Activated CD4-positive, alpha-beta T cell treated with anti-CD3 and anti-CD28 coated beads for 24 hours (primary cell): ENCODE results near the gene TMSB10.
"Not testable (repeated sequence)": the region's sequence is repeated elsewhere in the genome, so short reads cannot be mapped to it uniquely, and the experiment has no call there.

Source experiments
- DNase-seq, 2 donors: peaks; one replicate each; pipeline ENCODE4 v3.0.0-alpha.2; 2020; ENCODE audit warnings: low read depth in 2 of 2

Gene TMSB10

DNA sequence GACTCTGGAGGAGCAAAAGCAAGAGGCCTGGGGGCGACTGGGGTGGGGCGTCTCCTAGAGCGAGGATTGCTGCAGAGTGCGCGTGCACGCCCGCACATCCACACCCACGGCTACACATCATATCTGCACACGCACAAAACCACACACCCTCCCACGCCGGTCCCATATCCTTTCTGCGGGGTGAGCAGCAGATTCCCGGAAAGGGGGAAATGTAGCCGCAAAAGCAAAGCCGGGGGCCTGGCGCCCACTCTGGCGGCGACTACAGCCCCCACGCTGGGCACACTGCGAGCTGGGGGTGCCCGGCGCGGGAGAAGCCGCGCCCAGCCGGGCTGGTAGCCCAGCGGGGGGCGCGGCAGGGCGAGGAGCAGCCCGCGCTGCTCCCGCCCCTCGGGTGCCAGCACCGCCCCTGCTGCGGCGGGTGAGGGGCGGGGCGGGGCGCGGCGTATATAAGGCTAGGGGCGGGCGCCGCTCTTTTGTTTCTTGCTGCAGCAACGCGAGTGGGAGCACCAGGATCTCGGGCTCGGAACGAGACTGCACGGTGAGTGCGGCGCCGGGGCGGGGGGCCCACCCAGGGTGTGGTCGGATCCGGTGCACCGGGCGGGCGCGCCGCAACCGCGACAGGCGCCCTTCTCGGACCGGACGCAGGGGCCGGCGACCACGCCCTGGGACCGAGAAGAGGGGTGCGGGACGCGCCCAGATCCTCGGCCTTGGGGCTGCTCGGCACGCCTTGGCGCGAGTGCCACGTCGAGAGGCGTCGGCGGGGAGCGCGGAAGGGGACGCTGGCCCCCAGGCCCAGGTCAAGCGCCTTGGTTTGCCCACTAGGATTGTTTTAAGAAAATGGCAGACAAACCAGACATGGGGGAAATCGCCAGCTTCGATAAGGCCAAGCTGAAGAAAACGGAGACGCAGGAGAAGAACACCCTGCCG is at the start of gene TMSB10:
TMSB10 (plus strand) TSS at position 476 of the 927 bp plus-strand sequence.
- DNase-seq = peak; percentile 80 to 82

DNA sequence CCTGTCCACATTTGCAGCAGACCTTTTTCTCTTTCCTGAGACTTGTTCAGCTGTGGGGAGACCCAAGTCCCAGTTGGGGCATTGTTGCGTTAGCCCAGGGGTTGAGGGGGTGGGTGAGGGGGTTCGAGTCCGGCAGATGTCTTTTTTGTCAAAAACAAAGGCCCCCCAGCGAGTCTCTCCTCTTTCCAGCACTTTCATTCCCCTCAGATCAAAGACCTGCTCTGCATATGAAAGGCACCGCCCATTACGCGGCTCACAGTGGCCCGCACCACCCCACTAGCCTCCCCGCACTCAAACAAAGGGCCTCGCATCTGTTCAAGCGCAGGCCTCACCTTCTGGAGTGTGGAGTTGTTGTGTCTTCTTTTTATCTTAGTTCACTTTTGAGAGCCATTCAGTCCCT is 49.7 kb upstream of the TMSB10 start:
- no peak for DNase-seq

DNA sequence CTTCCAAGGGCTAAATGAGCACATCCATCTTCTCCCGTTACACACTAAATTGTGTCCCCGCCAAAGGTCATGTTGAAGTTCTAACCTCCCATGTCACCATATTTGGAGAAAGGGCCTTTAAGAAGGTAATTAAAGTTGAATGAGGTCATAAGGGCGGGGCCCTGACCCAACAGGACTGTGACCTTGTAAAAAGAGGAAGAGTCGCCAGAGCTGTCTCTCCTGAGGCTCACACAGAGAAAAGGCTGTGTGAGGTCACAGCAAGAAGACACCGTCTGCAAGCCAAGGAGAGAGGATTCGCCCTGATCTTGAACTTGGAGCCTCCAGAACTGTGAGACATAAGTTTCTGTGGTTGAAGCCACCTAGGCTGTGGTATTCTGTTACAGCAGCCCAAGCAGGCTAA is 48.7 kb upstream of the TMSB10 start:
- DNase-seq = no peak

DNA sequence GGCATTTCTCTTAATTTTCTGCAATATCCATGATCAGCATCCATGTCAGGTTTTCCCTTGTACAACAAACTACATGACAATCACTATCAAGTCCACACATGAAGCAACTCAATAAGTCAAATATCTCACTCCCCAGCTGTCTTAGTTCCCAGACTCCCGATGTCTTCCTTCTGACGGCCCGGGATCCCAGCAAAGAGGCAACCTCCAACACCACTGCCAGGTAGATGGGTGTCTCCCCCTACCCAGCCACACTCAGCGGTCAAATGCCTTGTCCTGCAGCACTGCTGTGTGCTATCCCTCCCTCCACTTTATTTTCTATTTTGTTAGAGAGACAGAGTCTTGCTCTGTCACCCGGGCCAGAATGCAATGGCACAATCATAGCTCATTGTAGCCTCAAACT is 47.9 kb upstream of the TMSB10 start:
- no peak for DNase-seq

DNA sequence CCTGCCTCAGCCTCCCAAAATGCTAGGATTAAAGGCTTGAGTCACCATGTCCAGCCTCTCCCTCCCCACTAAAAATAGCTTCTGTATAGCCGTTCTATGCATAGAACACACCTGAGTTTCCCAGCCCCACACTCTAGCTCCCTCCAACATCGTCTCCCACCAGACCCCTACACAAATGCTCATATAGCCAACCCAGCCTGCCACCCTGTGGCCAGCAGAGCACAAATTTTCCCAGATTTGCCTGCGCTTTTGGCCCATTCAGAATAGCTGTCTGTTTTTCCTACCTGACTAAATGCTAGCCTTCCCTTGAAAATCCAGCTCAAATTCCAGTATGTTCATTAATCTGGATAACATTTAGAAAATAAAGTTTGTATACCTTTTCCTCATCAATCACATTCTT is 47.3 kb upstream of the TMSB10 start:
- DNase-seq = no peak

DNA sequence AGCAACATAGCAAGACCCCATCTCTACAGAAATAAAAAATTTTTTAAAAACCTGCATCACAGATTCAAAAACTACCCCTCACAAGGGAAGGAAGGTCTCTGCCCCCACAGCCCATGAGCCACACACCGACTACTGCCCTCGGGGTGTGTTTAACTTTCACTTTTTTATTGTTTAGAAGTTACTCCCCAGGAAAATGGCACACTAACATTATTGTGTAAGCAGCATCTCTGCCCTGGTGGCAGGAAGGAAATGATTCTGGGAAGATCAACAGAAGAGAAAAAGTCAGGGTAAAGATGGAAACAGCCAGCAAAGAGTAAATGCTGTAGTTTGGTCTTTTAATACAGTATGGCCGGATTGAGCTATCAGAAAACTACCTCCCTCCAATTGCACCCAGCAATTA is 46.5 kb upstream of the TMSB10 start:
- DNase-seq = no peak

DNA sequence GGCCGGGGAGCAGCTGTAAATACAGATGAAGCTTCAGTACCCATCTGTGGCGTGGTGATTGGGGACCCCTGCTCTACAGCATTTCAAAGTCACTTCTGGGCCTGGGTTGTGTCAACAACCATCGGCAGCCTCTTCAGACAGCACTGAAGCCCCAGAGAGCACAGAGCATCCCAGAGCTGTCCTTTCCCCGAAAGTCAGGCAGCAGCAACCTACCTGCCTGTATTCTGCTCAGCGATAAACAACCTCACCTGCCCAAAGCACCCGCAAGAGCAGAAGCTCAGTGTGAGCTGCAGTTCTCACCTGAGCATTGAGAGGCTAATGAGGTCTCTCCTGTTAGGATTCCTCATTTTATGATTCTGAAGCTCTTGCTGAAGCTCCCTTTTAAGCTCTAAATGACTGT is 43.9 kb upstream of the TMSB10 start:
- no peak for DNase-seq

DNA sequence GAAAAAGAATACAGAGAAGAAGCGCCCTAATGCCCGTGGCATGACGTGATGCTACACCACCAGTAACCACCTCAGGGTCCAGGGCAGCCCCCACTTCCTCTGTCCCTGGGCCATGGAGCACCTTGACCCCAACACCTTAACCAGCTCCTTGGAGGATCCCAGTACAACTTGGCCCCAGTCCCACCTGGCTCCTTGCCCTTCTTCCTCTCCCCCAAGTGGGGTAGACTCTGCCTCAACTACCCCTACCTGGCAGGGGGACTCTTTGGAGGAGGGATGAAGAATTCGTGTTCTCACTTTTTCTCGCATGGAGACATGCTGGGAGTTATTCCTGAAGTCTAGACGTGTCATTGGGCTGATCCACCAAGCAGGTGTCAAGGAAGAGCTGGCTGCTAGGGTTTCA is 43.5 kb upstream of the TMSB10 start:
- no peak for DNase-seq

DNA sequence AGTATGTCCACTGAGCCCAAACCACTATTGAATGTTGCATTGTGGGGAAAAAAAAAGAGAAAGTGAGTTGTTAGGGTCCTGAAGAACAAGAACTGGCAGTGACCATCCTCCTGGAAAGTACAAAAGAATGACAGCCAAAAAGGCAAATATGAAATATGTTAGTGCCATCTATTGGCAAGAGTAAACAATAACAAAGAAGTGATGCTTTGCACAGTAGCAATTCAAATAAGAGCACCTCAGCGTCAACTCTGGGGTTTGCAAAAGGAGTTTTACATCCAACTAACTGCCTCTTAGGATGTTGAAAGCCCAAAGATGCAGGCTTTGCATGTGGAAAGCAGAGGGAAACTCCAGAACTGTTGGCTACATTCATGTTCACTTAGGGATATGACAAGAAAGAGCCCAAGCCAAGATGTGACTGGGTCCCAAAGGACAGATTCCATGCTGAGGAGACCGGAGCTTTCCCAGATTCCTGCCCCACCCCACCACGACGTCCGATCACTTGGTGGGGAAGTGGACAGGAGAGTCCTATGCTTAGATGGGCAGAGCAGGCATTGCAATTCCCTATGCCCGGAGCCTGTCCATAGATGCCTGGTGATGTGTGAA is 40.2 kb upstream of the TMSB10 start:
- no peak for DNase-seq

DNA sequence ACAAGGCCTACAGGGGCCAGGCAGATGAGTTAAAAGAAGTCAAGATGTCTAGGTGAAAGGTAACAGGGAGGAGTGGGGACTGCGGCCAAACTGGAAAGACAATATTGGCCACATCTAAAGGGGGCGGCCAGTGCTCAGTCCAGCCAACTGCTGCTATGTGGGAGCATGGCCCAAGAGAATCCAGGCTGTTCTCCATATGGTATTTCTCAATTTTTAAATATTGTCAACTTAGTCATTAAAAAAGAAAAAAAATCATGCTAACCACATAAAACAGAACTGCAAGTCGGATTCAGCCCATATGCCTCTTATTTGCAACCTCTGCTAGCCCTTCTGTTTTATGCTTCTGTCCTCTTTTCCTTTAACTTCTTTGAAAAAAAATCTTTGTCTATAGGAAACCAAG is 39.3 kb upstream of the TMSB10 start:
- DNase-seq = no peak

DNA sequence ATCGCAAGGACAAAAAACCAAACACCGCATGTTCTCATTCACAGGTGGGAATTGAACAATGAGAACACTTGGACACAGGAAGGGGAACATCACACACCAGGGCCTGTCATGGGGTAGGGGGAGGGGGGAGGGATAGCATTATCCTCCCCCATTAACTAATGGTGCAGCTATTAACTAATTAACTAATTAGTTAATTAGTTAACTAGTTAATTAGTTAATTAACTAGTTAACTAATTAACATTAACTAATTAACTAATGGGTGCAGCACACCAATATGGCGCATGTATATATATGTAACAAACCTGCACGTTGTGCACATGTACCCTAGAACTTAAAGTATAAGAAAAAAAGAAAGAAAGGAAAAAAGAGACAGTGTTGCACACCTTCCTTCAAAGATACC is 37.1 kb upstream of the TMSB10 start:
- not testable (repeated sequence) for DNase-seq

DNA sequence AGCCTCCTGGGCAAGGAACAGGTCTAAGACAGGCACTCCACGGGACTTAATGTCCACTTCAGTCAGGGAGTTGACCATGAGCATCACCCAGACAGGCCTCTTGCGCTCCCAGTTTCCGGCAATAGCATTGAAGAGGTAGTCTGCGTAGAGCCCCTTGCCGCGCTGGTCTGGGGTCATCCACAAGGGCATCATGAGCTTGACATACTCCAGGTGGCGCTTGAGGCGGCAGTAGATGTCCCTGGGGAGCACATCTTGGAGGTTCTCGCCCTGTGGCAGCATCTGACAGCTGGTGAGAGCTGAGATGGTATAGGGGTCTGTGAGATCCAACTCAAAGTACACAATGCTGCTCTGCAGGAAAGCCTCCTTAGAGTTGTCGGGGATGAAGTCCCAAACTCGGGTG is 35.1 kb upstream of the TMSB10 start:
- DNase-seq = no peak

DNA sequence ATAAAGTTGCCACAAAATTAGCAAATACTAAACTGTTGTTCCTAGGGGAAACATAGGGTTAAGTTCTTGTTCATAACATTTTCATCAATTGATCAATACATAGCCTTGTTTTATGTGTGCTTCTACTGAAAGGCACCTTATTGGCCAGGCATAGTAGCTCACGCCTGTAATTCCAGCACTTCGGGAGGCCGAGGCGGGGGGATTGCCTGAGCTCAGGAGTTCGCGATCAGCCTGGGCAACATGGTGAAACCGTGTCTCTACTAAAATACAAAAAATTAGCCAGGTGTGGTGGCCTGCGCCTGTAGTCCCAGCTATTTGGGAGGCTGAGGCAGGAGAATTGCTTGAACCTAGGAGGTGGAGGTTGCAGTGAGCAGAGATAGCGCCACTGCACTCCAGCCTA is 32.8 kb upstream of the TMSB10 start:
- not testable (repeated sequence) for DNase-seq

DNA sequence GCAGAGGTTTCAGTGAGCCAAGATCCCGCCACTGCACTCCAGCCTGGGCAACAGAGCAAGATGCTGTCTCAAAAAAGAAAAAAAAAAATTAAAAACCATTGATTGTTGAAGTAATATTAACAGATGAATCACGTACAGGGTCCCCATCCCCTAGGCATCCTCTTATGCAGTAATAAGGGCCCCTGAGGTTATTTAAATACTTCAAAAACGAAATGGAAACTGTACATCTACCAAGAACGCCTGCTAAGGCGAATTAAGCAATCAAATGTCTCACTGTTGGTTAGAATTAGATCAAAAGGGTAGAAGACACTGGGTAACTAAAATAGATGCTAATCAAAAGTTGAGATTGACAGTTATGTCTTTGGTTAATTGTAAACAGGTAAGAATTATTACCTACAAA is 32.1 kb upstream of the TMSB10 start:
- no peak for DNase-seq

DNA sequence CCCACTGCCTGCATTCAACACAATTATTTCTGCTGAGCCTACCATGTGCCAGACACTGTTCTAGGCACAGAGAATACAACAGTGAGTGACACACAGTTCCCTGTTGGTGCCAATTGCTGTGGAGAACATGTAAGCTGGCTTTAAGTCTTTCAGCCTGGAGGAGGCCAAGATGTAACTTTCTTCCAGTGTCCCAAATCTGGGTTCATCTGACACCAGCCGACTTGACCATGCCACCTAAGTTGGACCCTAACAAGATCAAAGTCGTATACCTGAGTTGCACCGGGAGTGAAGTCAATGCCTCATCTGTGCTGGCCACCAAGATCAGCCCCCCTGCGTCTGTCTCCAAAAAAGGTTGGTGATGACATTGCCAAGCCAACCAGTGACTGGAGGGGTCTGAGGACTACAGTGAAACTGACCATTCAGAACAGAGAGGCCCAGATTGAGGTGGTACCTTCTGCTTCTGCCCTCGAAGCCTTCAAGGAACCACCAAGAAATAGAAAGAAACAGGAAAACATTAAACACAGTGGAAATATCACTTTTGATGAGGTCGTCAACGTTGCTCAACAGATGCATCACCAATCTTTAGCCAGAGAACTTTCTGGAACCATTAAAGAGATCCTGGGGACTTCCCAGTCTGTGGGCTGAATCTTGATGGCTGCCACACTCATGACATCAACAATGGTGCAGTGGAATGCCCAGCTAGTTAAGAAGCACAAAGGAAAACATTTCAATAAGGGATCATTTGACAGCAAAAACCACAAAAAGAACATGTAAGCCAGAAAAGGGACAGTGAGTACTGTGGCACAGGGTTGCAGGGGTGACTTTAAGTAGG is 30.9 kb upstream of the TMSB10 start:
- no peak for DNase-seq

DNA sequence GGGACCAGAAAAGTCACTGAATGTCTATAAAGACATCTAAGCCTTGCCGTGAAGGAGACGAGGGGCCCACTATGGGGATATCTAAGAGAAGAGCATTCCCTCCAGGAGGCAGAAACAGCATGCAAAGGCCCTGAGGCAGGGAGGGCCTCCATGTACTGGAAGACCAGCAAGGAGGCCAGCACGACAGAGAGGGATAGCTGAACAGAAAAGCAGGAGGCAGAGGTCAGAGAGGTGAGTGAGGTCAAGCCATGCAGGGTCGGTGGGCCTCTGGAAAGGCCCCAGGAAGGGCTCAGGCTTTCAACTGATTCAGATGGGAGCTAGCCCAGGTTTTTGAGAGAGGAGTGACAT is 30.3 kb upstream of the TMSB10 start:
- DNase-seq = no peak

DNA sequence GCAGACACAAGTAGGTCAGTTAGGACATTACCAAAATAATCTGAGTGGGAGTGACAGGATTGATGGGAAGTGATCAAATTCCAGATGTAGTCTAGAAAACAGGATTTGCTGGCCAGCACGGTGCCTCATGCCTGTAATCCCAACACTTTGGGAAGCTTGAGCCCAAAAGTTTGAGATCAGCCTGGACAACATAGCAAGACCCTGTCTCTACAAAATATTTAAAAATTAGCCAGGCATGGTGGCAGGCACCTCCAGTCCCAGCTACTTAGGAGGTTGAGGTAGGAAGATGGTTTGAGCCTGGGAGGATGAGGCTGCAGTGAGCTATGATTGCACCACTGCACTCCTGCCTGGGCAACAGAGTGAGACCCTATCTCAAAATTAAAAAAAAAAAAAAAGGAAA is 29.8 kb upstream of the TMSB10 start:
- not testable (repeated sequence) for DNase-seq

DNA sequence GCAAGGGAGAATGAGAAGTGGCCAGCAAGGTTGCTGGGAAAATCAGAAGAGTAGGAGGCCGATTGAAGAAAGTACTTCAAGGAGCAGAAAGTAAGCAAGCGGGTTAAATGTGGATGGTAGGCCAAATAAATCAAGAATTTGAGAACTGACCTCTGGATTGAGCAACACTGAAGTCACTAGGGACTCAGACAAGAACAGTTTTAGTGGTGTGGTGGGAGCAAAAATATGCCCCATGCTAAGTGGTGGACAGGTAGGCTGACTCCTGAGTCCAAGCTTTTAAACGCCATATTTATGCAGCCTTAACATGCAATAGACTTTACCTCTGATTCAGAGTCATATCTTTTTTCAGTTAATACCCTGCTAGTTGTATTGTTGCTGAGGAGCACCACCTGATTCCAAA is 29.1 kb upstream of the TMSB10 start:
- DNase-seq = no peak

DNA sequence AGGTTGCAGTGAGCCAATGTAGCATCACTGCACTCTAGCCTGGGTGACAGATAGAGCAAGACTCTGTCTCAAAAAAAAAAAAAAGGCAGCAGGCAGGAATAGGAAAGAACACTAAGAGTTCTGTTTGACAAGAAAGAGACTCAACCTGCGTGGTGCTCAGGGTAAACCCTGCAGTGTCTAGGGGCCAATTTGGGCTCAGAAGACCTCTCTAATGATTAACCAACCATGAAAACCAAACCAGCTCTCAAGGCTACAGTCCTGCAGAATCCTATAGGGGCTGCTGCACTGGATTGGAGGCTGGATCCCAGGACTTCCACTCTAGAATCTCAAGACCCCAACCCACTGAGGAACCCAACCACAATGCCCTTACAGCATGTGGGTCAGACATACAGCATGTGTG is 27.0 kb upstream of the TMSB10 start:
- no peak for DNase-seq

DNA sequence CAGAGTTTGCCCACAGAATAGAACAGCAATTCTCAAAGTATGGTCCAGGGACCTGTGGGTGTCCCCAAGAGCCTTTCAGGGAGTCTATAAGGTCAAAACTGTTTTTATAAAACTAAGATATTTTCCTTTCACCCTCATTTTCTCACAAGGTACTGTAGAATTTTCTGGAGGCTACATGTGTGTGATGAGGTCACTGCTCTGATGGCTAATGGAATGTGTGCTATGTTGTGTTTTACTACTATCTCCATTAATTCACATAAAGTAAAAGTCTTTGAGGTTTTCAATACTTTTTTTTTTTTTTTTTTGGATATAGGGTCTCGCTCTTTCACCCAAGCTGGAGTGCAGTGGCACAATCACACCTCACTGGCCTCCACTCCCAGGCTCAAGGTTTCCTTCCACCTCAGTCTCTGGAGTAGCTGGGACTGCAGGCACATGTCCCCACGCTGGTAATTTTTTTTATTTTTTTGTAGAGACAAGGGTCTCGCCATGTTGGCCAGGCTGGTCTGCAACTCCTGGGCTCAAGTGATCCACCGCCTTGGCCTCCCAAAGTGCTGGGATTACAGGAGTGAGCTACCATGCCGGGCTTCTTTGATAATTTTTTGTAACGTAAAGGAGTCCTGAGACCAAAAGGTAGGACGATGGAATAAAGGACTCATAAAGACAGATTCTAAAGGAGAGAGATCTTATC is 26.4 kb upstream of the TMSB10 start:
- no peak for DNase-seq

DNA sequence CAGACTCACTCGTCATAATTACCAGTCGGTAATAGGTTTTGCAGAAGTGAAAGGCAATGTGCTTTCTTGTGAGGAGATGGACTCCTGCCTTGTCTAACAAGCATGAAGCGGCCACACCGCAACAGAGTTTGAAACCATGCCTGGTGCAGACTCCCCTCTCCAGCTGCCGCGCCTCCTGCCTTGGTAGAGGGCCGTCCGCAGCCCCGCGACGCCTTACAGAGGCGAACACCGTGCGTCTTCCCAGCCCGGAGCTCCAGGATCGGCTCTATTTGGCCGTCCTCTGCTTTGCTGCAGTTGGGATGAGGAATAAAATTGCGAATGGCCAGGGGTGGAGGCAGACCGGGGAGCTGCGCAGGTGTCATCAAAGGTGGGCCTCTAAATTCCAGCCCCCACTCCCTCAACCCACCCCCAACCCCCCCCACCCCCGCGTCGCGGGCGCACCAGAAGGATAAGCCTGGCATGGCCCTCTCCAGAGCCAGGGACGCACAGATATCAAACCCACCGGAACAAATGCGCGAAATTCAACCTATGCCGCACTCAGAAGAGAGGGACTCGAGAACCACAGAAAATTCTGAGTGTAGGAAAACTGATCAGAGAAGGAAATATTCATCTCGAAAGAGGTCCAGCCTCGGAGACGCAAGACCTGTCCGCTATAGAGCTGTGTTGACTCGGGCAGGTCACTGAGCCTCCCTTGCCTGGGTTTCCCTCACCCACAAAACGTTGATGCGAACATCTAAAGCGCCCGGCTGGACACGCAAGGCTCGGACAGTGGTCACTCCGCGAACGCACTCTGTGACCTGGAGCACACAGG is 25.7 kb upstream of the TMSB10 start:
- DNase-seq = no peak

DNA sequence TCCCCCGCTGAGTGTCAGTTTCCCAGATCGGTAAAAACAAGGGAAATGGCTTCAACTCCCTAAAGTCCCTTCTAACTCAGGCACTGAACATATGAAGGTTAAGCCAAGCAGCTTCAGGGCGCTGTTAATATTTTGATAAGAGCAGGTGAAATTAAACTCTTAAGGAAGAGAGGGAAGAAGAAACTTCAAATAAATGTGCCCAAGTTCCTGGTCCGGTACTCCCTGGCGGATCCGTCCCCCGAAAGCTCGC is 25.1 kb upstream of the TMSB10 start:
- no peak for DNase-seq
